ENCODE measurements around the gene HEBP1.

The HEBP1 gene

GRCh38 chr12:13023811-13024530, 23.9 kb upstream of the HEBP1 start:
- no peak for DNase-seq (ENCODE audit: low spot score)

DNA sequence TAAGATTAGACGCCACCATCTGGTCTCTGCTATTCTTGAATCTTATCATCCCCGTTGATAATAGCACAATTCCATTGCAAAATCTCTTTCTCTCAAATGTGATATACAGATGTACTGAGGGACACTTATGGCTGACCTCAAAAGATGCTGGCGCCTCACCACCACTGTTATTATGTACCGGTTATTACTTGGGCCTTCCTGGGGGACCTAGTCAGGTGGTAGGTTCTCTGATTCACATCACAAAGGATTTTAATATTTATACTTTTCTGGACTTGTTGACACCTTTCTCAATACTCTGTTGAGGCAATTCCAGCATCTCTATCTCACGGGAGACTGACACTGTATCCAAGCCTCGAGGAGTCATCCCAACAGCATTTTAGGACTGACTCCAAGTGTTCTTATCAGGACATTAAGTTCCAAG, 22.8 kb upstream of the HEBP1 start:
- DNase-seq (ENCODE audit: low spot score), result no peak

- no peak for DNase-seq (ENCODE audit: low spot score)
Measured at GRCh38 chr12:13011098-13011497, 11.0 kb upstream of the HEBP1 start.

GRCh38 chr12:13008741-13009380, 8.8 kb upstream of the HEBP1 start:
- no peak for DNase-seq (ENCODE audit: low spot score)

DNA sequence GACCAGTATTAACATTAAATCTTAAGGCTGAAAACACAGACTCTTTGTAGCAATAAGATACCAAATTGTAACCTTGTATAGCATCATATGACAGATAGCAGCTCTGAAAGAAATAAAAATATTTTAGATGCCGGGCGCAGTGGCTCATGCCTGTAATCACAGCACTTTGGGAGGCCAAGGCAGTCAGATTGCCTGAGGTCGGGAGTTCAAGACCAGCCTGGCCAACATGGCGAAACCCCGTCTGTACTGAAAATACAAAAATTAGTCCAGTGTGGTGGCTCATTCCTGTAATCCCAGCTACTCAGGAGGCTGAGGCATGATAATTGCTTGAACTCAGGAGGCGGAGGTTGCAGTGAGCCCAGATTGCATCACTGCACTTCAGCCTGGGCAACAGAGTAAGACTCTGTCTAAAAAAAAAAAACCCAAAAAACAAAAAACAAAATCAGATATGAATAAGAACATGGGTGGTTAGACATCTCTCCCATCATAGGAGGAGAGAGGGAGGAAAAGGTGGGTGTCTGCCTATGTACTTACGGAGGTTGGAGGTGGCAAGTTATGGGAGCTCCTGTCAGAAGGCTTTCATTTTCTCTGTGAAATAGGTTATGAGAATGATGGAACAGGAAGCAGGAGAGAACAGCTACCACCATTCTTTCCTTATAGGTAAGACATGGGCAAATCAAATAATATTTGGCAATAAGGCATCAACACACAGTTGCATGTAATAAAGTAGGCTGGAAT, 7.6 kb upstream of the HEBP1 start:
- no peak for DNase-seq (ENCODE audit: low spot score)

DNA sequence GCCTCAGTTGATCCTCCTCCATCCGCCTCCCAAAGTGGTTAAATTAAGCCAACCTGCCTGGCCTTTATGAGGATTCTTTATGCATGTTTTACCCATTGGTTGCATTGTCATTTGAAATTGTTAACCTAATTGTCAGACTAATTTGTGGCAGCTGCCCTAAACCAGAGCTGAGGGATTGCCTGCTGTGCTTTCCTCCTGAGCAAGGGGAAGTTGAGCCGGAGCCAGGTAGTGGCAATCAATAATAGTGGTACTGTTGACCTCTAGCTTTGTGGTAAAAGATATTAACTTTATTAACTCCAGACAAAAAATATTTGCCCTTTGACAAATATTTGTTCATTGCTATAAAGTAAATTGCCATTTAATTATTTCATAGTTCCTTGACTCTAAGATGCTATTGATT, 5.6 kb upstream of the HEBP1 start:
- no peak for DNase-seq (ENCODE audit: low spot score)

GRCh38 chr12:13004986-13005385, 4.9 kb upstream of the HEBP1 start:
- DNase-seq (ENCODE audit: low spot score), result no peak

- no peak for DNase-seq (ENCODE audit: low spot score)
Measured at GRCh38 chr12:13004361-13004760, 4.3 kb upstream of the HEBP1 start.

DNA sequence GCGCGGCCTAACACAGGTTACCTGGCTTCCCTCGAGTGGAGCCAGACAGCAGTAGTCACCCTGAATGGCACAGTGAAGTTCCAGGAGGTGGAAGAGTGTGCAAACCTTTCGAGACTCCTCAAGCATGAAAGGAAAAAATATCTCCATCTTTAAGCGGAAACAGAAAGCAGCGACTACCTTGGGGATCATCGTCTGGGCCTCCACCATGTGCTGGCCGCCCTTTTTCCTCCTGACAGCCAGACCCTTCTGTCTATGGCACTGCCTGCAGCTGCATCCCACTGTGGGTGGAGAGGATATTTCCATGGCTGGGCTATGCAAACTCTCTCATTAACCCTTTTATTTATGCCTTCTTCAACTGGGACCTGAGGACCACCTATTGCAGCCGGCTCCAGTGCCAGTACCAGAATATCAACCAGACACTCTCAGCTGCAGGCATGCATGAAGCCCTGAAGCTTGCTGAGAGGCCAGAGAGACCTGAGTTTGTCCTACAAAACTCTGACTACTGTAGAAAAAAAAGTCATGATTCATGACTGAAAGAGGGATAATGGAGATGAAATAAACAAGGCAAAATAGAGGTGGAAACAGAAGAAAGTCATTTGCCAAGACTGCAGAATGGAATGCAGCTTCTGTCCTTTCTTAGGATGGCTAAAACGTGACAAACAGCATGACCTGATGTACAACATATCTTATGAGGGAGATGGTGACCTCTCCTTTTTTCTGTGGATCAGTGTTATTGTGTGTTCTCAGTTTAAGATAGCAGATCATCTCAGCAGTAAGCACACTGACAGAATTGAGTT, 2.4 kb upstream of the HEBP1 start:
- no peak for DNase-seq (ENCODE audit: low spot score)

GRCh38 chr12:13001775-13002040, 1.6 kb upstream of the HEBP1 start:
- DNase-seq (ENCODE audit: low spot score), result no peak

DNA sequence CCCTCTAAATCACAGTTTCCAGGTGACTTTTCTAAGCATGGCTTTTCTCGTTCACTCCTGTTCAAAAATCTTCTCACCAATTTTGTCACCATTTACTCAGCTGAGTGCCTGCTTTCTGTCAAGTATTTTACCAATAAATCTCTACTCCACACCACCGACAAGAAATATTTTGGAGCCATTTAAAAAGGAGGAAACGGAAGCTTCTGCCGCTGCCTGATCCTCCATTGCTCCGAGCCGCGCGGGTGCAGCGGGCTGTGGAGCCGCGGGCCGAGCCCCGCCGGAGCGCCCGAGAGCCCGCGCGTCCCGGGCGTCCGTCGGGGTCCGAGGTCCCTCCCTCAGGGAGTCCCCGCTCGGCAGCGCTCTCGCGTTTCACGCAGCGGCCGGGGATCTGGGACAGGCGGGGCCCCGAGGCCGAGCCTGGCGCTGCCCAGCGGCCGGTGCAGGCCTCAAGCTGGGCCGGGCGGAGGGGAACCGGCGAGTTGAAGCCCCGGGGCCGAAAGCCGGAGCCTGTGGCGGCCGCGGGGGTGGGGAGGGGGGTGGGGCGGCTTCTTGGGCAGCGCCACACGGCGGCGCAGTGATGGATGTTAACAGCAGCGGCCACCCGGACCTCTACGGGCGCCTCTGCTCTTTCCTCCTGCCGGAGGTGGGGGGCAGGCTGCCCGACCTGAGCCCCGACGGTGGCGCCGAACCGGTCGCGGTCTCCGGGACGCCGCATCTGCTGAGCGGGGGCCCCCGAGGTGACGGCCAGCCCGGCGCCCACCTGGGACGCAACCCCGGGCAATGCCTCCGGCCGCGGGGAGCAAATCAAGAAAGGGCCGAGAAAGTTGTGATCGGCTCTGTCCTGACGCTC, 1.1 kb upstream of the HEBP1 start:
- peak; percentile 74 for DNase-seq (ENCODE audit: low spot score)

DNA sequence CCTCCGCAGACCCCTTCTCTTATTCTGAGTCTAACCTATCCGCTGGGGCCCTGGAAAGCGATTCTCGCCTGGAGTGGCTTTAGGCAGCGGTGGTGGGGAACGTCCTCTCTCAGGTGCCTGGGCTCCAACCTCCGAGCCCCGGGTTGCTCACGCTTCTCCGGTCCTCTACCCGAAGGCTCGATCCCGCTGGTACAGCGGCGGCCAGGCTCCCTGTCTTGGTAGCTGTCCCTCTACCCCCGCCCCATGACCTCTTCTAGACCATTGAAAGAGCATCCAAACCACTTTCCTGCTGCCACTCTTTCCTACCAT, 505 bp upstream of the HEBP1 start:
- DNase-seq (ENCODE audit: low spot score), result no peak

DNA sequence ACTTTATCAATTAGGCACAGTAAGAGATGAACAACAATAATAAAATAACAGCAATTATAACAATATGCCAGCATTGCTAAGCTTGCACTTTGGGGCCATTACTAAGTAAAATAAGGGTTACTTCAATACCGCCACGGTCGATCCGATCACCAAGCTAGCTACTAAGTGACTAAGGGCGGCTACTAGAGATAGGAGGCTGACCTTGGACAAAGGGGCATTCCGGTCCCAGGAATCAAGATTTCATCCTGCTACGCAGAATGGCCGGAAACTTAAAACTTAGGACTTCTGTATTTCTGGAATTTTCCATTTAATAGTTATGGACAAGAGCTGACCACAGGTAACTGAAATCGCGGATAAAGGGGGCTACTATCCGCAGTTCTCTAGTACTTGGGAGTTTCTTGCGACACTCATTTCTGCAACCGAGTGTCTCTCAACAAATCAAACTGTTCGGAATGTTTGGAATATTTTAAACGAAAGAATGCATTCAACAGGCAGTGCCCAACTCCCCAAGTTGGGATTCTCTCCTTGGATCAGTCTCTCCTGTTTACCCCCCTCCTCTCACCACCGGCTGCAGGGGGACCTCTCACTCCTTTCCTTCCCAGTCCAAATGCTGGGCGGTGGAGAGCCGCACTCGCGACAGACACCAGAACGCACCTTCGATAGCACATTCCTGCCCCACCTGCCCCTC, 650 bp downstream of the HEBP1 start:
- DNase-seq (ENCODE audit: low spot score), result peak; percentile 47

DNA sequence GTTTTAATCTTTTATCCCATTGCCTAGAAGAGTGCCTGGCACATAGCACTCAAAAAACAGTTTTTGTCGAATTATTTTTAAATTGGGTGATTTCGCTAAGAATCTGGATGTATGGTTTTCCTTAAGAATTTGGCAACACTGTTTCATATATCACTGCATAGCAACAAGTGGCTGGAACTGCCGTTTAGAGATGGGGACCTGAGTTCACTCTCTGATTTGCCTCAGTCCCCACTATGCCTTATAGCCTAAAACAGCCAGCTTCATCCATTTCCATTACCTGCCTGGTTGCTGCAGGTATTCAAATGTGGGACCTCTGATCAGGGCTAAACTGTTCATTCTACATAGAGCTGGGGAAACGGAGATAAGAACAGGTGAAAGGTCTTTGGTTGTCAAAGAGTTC, 1.8 kb downstream of the HEBP1 start:
- no peak for DNase-seq (ENCODE audit: low spot score)

DNA sequence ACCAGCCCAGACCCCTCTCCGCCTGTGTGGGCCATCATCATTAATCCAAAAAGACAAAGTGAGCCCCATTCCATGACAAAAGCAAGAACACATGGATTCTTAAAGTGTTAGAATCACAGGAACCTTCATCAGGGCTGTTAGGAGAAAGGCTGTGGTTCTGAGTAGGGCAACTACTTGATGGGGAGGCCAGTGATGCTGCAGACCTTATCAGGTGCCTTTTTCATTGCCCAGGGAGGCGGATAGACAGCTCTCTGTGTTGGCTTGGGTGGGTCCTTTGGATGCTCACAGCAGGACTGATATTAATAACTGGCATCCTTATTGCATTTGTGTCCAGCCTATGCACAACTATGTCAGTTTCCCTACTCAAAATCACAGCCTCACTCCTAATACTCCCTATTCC, 2.3 kb downstream of the HEBP1 start:
- DNase-seq (ENCODE audit: low spot score), result no peak

GRCh38 chr12:12997156-12997555, 2.9 kb downstream of the HEBP1 start:
- no peak for DNase-seq (ENCODE audit: low spot score)

DNA sequence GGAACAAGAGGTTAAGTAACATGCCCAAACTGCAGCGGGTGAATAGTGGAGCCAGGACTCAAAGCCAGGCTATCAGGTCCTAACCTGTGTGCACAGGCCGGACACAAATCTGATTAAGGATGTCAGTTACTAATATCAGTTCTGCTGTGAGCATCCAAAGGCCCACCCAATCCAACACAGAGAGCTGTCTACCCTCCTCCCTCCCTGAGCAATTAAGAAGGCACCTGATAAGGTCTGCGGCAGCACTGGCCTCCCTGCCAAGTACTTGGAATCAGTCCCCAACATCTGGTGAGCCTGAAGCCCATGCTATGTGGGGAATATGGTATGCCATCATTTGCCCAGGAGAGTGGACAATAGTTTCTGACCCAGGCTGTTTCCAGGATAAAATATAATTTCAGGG, 3.9 kb downstream of the HEBP1 start:
- no peak for DNase-seq (ENCODE audit: low spot score)

DNA sequence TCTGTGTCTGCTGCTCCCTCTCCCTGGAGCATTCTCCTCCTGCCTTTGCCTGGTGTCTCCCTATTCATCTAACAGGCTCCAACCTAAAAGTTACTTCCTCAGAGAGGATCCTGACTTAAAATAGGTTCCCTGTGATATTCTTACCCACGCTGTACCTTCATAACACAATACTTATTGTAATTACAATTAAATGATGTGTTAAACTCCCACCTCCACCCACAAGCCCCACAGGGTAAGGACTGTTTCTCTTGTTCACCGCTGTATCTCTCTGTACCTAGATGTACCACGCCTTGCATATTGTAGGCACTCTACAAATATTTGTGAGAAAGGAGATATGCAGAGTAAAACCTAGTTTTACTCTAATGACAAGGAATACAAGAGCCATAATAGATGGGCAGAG, 5.0 kb downstream of the HEBP1 start:
- DNase-seq (ENCODE audit: low spot score), result no peak

GRCh38 chr12:12993367-12993766, 6.7 kb downstream of the HEBP1 start:
- no peak for DNase-seq (ENCODE audit: low spot score)

DNA sequence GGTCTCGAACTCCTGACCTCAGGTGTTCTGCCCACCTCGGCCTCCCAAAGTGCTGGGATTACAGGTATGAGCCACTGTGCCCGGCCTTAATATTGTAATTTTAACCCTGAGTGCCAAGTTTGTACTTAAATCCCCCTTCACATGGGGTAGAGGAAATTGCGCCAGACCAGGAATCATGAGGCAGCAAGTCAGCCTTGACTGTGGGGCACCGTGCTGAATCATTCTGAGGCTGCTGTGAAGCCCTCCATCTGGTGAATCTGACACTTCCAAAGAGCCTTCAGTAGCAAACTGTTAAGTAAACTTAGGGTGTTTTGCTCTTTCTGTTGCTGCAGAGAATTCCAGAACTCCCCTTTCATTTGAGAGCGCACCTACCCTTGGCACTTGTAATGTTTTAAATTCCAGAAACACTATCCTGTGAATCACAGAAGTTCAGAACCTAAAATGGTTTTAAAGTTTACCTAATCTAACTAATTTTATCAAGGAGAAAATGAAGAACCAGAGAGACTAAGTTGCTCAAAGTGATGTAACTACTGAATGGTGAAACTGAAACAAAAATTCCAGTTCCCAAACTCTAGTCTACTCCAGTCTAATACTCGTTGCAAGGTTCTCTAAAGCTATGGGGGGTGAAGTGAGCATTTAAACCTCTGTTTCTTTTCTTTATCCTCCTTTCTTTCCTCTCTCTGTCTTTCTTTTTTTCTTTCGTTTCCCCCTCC, 7.5 kb downstream of the HEBP1 start:
- DNase-seq (ENCODE audit: low spot score), result no peak

Measured in HuH-7 (cell line).